Activated CD8-positive, alpha-beta T cell treated with anti-CD3 and anti-CD28 coated beads for 36 hours (primary cell): ENCODE results near the gene CMSS1. TPM values are rescaled to one million over a fixed set of nuclear protein-coding genes. Genes with fewer than 3 reads are reported as not detected.

Experiments used
- ATAC-seq: fragments of 200-7000 bp; cut with Tn5 transposase; one replicate; pipeline ENCODE4 v1.10.0; 2021; ENCODE audit warnings: mild to moderate bottlenecking, moderate library complexity
- CTCF ChIA-PET: fragments of 350-600 bp; sonication (Branson Sonifier 250); formaldehyde crosslinking; loops from one replicate; lab custom pipeline; 2021; ENCODE audit warnings: antibody characterized with exemption; lab: Charles Lee
- POLR2A ChIA-PET: fragments of 350-600 bp; sonication (Branson Sonifier 250); formaldehyde crosslinking; loops from one replicate; lab custom pipeline; 2021; ENCODE audit warnings: antibody characterized with exemption; lab: Charles Lee
- DNase-seq: peaks from one replicate; pipeline ENCODE4 v3.0.0-alpha.2; 2020
- H3K27ac Mint-ChIP-seq: one replicate; pipeline ENCODE4 v1.8.0; 2021; ENCODE audit warnings: mild to moderate bottlenecking, mixed read lengths
- H3K27me3 Mint-ChIP-seq: one replicate; pipeline ENCODE4 v1.8.0; 2021; ENCODE audit warnings: mixed read lengths
- H3K36me3 Mint-ChIP-seq: one replicate; pipeline ENCODE4 v1.8.0; 2021; ENCODE audit warnings: low read depth, mixed read lengths
- H3K4me1 Mint-ChIP-seq: one replicate; pipeline ENCODE4 v1.8.0; 2021; ENCODE audit warnings: low read depth, mixed read lengths
- H3K4me3 Mint-ChIP-seq: one replicate; pipeline ENCODE4 v1.8.0; 2021; ENCODE audit warnings: mild to moderate bottlenecking, moderate library complexity, mixed read lengths
- H3K9me3 Mint-ChIP-seq: one replicate; pipeline ENCODE4 v1.8.0; 2021; ENCODE audit warnings: mixed read lengths
- CTCF ChIP-seq: fragments of 200-600 bp; IDR thresholded peaks from one replicate; pipeline ENCODE4 v1.8.0; 2022; ENCODE audit warnings: antibody characterized with exemption, mild to moderate bottlenecking
- intact Hi-C: fragments of 100-400 bp; cut with micrococcal nuclease; formaldehyde crosslinking; loops from one replicate; pipeline ENCODE4 v1.10.0; 2022
- total RNA-seq, 2 experiments: library from RNA; stranded (reverse); gene quantifications; one replicate each; pipeline ENCODE4 v1.2.3, GENCODE V29; 2021

CMSS1 gene
- total RNA-seq, 2 experiments from 2014 or later, result 93.9 to 110 TPM

- Mint-ChIP-seq H3K36me3 (peaks cover 27% of the 10 kb centered on the region), H3K9me3 (no peaks in the 10 kb centered on the region), H3K4me1 (peaks cover 5% of the 10 kb centered on the region), H3K27me3 (no peaks in the 10 kb centered on the region), H3K27ac (no peak overlapping the region), H3K4me3 (no peak overlapping the region)
- intact Hi-C loops, result no loop called here
- ATAC-seq (no peak), DNase-seq (no peak)
- no peak for TF ChIP-seq CTCF
- CTCF ChIA-PET, result interaction anchor here (0.7 to 1.5 kb wide), 3 partner anchors 29 to 150 kb away, joined by 3 read pairs; partner anchors contain the start of gene TBC1D23
- POLR2A ChIA-PET, result no interaction called here
Measured at GRCh38 chr3:100164743-100165142, 347.1 kb downstream of the CMSS1 start.

- no peaks in the 10 kb centered on the region for H3K9me3 Mint-ChIP-seq
- no peak for DNase-seq
- H3K4me3 Mint-ChIP-seq, result no peak overlapping the region
- H3K4me1 Mint-ChIP-seq, result no peaks in the 10 kb centered on the region
- no peak for TF ChIP-seq CTCF
- ATAC-seq, result no peak
- no peak overlapping the region for H3K27ac Mint-ChIP-seq
- POLR2A ChIA-PET, result no interaction called here
- intact Hi-C loops, result no loop called here
- H3K36me3 Mint-ChIP-seq, result peaks cover 16% of the 10 kb centered on the region
- no peaks in the 10 kb centered on the region for H3K27me3 Mint-ChIP-seq
- CTCF ChIA-PET, result no interaction called here
Measured at GRCh38 chr3:100165926-100166550, 348.4 kb downstream of the CMSS1 start.

- H3K36me3 Mint-ChIP-seq, result peaks cover 19% of the 10 kb centered on the region
- H3K4me1 Mint-ChIP-seq, result no peaks in the 10 kb centered on the region
- POLR2A ChIA-PET, result no interaction called here
- intact Hi-C loops, result no loop called here
- ATAC-seq (no peak), DNase-seq (no peak)
- CTCF ChIA-PET, result no interaction called here
- no peak for TF ChIP-seq CTCF
- no peaks in the 10 kb centered on the region for H3K9me3 Mint-ChIP-seq
- no peak overlapping the region for H3K4me3 Mint-ChIP-seq
- no peaks in the 10 kb centered on the region for H3K27me3 Mint-ChIP-seq
- no peak overlapping the region for H3K27ac Mint-ChIP-seq
Measured at GRCh38 chr3:100169201-100169920, 351.7 kb downstream of the CMSS1 start.

GRCh38 chr3:100170486-100170885, 352.8 kb downstream of the CMSS1 start:
- TF ChIP-seq CTCF, result no peak
- DNase-seq (no peak), ATAC-seq (no peak)
- H3K27me3 Mint-ChIP-seq, result no peaks in the 10 kb centered on the region
- peaks cover 20% of the 10 kb centered on the region for H3K36me3 Mint-ChIP-seq
- no peak overlapping the region for H3K27ac Mint-ChIP-seq
- H3K9me3 Mint-ChIP-seq, result no peaks in the 10 kb centered on the region
- no peak overlapping the region for H3K4me3 Mint-ChIP-seq
- ChIA-PET POLR2A (no interaction called here), CTCF (no interaction called here)
- intact Hi-C loops, result no loop called here
- no peaks in the 10 kb centered on the region for H3K4me1 Mint-ChIP-seq

- Mint-ChIP-seq H3K27ac (no peak overlapping the region), H3K36me3 (peaks cover 28% of the 10 kb centered on the region)
Measured at GRCh38 chr3:100171211-100171914, 353.7 kb downstream of the CMSS1 start.

More at GRCh38 chr3:100171211-100171914, 353.7 kb downstream of the CMSS1 start:
- DNase-seq, result no peak
- intact Hi-C loops, result no loop called here
- no peaks in the 10 kb centered on the region for H3K9me3 Mint-ChIP-seq
- CTCF ChIA-PET, result no interaction called here
- no peaks in the 10 kb centered on the region for H3K27me3 Mint-ChIP-seq
- POLR2A ChIA-PET, result no interaction called here
- no peak for ATAC-seq
- TF ChIP-seq CTCF, result no peak
- H3K4me3 Mint-ChIP-seq, result no peak overlapping the region
- H3K4me1 Mint-ChIP-seq, result no peaks in the 10 kb centered on the region
